Panc1 (cell line): Measurements from ENCODE around the gene LMO1. TPM values are rescaled to one million over a fixed set of nuclear protein-coding genes. Genes with fewer than 3 reads are reported as not detected.

Experiments used
- ATAC-seq: fragments of 200-7000 bp; cut with Tn5 transposase; 2 replicates; pipeline ENCODE4 v1.9.1; 2020; ENCODE audit warnings: mild to moderate bottlenecking, moderate library complexity
- BruUV-seq: library from RNA; stranded (reverse); fragments of 400-500 nt; replicated peaks from 2 replicates; lab custom pipeline; 2021; lab: Mats Ljungman, UMichigan
- CTCF ChIA-PET: fragments of 300-600 bp; sonication (Branson Sonifier 250); formaldehyde crosslinking; loops from one replicate; lab custom pipeline; 2022; ENCODE audit warnings: antibody characterized with exemption; lab: Charles Lee
- POLR2A ChIA-PET: fragments of 300-600 bp; sonication (Branson Sonifier 250); formaldehyde crosslinking; loops from one replicate; lab custom pipeline; 2022; ENCODE audit warnings: antibody characterized with exemption; lab: Charles Lee
- DNase-seq: peaks from one replicate; pipeline ENCODE4 v3.0.0-alpha.2; 2010; ENCODE audit warnings: low read depth, low spot score
- H3K27ac ChIP-seq: 2 replicates; pipeline ENCODE4 v1.5.1; 2011; ENCODE audit warnings: mild to moderate bottlenecking, low read length, inconsistent platforms
- H3K27me3 ChIP-seq: fragments of 200-500 bp; sonication (Bioruptor generic); 2 replicates; pipeline ENCODE4 v1.6.0; 2014; ENCODE audit warnings: low read length, inconsistent platforms; ENCODE audit not compliant: control insufficient read depth, insufficient read depth
- H3K36me3 ChIP-seq: fragments of 200-500 bp; sonication (Bioruptor generic); 2 replicates; pipeline ENCODE4 v1.5.1; 2014; ENCODE audit warnings: inconsistent platforms, mild to moderate bottlenecking, low read length, moderate library complexity; ENCODE audit not compliant: control insufficient read depth, insufficient read depth
- H3K4me1 ChIP-seq: 2 replicates; pipeline ENCODE4 v1.5.1; 2011; ENCODE audit warnings: inconsistent platforms, mild to moderate bottlenecking, low read length, moderate library complexity; ENCODE audit not compliant: control insufficient read depth, insufficient read depth
- H3K4me3 ChIP-seq, 2 experiments: 2 replicates each; pipeline ENCODE4 v1.5.1; 2011 to 2012; ENCODE audit warnings: low read depth in 2 of 2, low read length in 2 of 2, mild to moderate bottlenecking in 2 of 2, inconsistent platforms in 1 of 2, moderate library complexity in 1 of 2
- H3K9me3 ChIP-seq: fragments of 200-500 bp; sonication (Bioruptor generic); 2 replicates; pipeline ENCODE4 v1.5.1; 2014; ENCODE audit warnings: low read depth, mild to moderate bottlenecking, inconsistent platforms, low read length, moderate library complexity; ENCODE audit not compliant: control insufficient read depth, insufficient read depth
- POLR2AphosphoS5 ChIP-seq: IDR thresholded peaks from 2 replicates; pipeline ENCODE4 v1.6.1; 2012; ENCODE audit warnings: mild to moderate bottlenecking, low read depth, low read length, moderate library complexity
- REST ChIP-seq, 2 experiments: IDR thresholded peaks; 2 replicates each; pipeline ENCODE4 v1.6.1; 2011 to 2012; ENCODE audit warnings: low read depth in 2 of 2, control low read depth in 1 of 2, low read length in 1 of 2, mild to moderate bottlenecking in 1 of 2, moderate library complexity in 1 of 2; ENCODE audit not compliant: insufficient read depth in 1 of 2
- SIN3A ChIP-seq: IDR thresholded peaks from 2 replicates; pipeline ENCODE4 v1.6.1; 2012; ENCODE audit warnings: low read depth, mild to moderate bottlenecking, low read length, moderate library complexity, borderline replicate concordance; ENCODE audit not compliant: insufficient read depth
- TCF7L2 ChIP-seq: IDR thresholded peaks from 2 replicates; pipeline ENCODE4 v1.6.1; 2011; ENCODE audit warnings: mild to moderate bottlenecking, low read depth, low read length, inconsistent platforms
- in situ Hi-C: cut with HindIII; loops from 2 replicates; pipeline ENCODE4 v1.10.0; 2016; ENCODE audit warnings: low sequenced_read_pairs, low pct_unique_long_range_greater_than_20kb
- intact Hi-C: fragments of 100-400 bp; cut with micrococcal nuclease; formaldehyde crosslinking; loops from one replicate; pipeline ENCODE4 v1.10.0; 2022; ENCODE audit not compliant: unreplicated experiment
- total RNA-seq: library from RNA; stranded (reverse); gene quantifications from one replicate; pipeline ENCODE4 v1.2.1, GENCODE V29; 2021; ENCODE audit not compliant: unreplicated experiment
- TF ChIP-seq, protein P1 (sequence below): fragments of 450-650 bp; IDR thresholded peaks from 2 replicates; pipeline ENCODE4 v1.5.1; 2017; ENCODE audit warnings: mild to moderate bottlenecking

LMO1 gene
- total RNA-seq, 1 experiment from 2014 or later = not detected

- CTCF ChIA-PET = interaction anchor here (1.0 to 1.6 kb wide), 3 partner anchors 13 to 375 kb away, joined by 3 to 8 read pairs (median 3); no protein-coding TSS in a partner anchor
- ATAC-seq (peak; percentile 93), DNase-seq (peak; percentile 74)
- in situ Hi-C loops (no loop called here), intact Hi-C loops (loop anchor here (1.0 kb wide), 1 partner anchor 374 kb away; no protein-coding TSS in a partner anchor)
- Histone ChIP-seq H3K4me3 (no peak overlapping the region), H3K9me3 (no peaks in the 10 kb centered on the region), H3K4me1 (no peaks in the 10 kb centered on the region), H3K27ac (no peak overlapping the region), H3K27me3 (peaks cover 15% of the 10 kb centered on the region), H3K36me3 (no peaks in the 10 kb centered on the region)
- no TSS peak for BruUV-seq
- no peak for TF ChIP-seq POLR2AphosphoS5
- TF ChIP-seq, protein P1, sequence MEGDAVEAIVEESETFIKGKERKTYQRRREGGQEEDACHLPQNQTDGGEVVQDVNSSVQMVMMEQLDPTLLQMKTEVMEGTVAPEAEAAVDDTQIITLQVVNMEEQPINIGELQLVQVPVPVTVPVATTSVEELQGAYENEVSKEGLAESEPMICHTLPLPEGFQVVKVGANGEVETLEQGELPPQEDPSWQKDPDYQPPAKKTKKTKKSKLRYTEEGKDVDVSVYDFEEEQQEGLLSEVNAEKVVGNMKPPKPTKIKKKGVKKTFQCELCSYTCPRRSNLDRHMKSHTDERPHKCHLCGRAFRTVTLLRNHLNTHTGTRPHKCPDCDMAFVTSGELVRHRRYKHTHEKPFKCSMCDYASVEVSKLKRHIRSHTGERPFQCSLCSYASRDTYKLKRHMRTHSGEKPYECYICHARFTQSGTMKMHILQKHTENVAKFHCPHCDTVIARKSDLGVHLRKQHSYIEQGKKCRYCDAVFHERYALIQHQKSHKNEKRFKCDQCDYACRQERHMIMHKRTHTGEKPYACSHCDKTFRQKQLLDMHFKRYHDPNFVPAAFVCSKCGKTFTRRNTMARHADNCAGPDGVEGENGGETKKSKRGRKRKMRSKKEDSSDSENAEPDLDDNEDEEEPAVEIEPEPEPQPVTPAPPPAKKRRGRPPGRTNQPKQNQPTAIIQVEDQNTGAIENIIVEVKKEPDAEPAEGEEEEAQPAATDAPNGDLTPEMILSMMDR = peak; percentile 98
- POLR2A ChIA-PET = no interaction called here
Observed at GRCh38 chr11:8192016-8192895, 71.4 kb downstream of the LMO1 start.

GRCh38 chr11:8190431-8190830, 73.2 kb downstream of the LMO1 start:
- TF ChIP-seq TCF7L2 (no peak), POLR2AphosphoS5 (no peak), REST (IDR thresholded peaks at IDR 0.05; ENCODE audit: insufficient read depth in 1 of 2, low read depth in 2 of 2, low read length in 1 of 2) (no peak), SIN3A (no peak)
- TF ChIP-seq, protein P1 = no peak
- Histone ChIP-seq H3K36me3 (no peaks in the 10 kb centered on the region), H3K4me3 (no peak overlapping the region), H3K27ac (no peak overlapping the region), H3K27me3 (peaks cover 16% of the 10 kb centered on the region), H3K4me1 (no peaks in the 10 kb centered on the region), H3K9me3 (no peaks in the 10 kb centered on the region)
- in situ Hi-C loops (no loop called here), intact Hi-C loops (no loop called here)
- ChIA-PET POLR2A (no interaction called here), CTCF (interaction anchor here (0.8 to 1.8 kb wide), 2 partner anchors 73 to 376 kb away, joined by 5 to 13 read pairs; partner anchors contain the start of gene LMO1)
- ATAC-seq = no peak
- no peak for DNase-seq
- BruUV-seq = no TSS peak
